HG03060 (cell line): ENCODE data around the gene NCLN.
"Not testable (repeated sequence)": the region's sequence is repeated elsewhere in the genome, so short reads cannot be mapped to it uniquely, and the experiment has no call there.

ENCODE experiments used
- ATAC-seq: cut with Tn5 transposase; IDR thresholded peaks from one replicate; pipeline ENCODE4 v1.9.1; 2021; ENCODE audit warnings: low read depth, moderate number of reproducible peaks; ENCODE audit not compliant: unreplicated experiment

Gene NCLN

GRCh38 chr19:3154957-3155736 is 30.6 kb upstream of the NCLN start:
- no peak for ATAC-seq

DNA sequence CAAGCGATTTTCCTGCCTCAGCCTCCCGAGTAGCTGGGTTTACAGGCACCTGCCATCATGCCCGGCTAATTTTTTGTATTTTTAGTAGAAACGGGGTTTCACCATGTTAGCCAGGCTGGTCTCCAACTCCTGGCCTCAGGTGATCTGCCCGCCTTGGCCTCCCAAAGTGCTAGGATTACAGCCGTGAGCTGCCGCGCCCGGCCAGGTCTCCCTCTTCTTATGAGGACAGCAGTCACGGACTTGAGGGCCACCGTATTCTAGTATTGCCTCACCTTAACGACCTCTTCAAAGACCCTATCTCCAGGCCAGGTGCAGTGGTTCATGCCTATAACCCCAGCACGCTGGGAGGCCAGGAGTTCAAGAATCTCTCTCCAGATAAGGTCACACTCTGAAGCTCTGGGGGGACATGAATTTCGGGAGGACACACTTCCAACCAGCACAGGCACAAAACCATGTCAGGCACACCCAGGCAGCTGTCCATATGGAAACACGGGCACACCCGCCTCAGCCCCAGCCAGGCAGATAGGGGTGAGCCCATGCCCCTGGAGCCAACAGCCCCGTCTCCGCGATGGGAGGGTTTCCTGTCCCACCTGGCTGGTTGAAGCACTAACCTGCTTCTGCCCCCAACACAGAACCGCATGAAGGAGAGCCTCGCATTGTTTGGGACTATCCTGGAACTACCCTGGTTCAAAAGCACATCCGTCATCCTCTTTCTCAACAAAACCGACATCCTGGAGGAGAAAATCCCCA is 28.5 kb upstream of the NCLN start:
- no peak for ATAC-seq

DNA sequence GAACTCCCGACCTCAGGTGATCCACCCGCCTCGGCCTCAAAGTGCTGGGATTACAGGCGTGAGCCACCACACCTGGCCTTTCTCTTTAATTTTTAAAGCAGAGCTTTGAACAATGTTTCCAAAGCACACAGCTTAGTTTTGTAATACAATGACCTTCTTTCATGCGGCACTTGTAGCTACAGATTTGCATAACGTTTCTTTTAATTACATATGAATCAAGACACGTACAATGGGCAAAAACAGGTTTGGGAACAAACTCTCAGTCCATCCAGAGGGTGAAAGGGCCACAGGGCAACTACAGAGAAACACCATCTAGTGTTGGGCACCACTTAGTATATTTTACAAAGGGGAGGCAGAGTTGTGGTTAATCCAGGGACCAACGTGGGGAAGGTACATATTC is 26.2 kb upstream of the NCLN start:
- no peak for ATAC-seq

DNA sequence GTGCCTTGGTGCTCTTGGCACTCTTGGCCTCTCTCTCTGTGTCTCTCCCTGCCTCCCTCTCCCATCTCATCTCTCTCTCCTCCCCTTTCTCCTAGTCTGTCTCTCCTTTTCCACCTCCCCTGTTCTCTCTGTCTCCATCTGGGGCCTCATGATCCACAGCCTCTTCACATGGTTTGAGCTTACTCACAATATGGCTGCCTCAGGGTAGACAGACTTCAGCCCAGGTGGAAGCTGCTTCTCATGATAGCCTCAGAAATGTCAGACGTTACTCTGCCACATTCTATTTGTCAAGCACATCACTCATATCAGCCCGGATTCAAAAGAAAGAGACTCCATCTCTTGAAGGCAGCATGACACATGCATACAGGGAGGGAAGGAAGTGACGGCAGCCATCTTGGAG is 25.5 kb upstream of the NCLN start:
- ATAC-seq, result no peak

DNA sequence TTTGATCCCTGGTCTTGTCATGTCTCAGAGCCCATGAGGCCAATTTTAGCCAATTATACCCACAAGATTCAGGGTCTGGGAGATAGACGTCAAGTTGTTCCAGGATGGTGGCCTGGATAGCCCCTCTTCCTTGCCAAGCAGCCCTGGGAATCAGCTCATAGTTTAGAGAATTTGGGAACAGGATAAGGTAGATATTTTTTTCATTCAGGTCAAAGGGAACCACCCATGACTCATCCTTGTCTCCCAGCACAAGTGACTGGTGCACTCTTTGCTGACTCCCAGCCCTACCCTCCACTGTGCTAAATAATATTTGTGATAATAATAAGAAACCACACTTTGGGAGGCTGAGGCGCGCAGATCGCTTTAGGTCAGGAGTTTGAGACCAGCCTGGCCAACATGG is 24.3 kb upstream of the NCLN start:
- ATAC-seq, result no peak

DNA sequence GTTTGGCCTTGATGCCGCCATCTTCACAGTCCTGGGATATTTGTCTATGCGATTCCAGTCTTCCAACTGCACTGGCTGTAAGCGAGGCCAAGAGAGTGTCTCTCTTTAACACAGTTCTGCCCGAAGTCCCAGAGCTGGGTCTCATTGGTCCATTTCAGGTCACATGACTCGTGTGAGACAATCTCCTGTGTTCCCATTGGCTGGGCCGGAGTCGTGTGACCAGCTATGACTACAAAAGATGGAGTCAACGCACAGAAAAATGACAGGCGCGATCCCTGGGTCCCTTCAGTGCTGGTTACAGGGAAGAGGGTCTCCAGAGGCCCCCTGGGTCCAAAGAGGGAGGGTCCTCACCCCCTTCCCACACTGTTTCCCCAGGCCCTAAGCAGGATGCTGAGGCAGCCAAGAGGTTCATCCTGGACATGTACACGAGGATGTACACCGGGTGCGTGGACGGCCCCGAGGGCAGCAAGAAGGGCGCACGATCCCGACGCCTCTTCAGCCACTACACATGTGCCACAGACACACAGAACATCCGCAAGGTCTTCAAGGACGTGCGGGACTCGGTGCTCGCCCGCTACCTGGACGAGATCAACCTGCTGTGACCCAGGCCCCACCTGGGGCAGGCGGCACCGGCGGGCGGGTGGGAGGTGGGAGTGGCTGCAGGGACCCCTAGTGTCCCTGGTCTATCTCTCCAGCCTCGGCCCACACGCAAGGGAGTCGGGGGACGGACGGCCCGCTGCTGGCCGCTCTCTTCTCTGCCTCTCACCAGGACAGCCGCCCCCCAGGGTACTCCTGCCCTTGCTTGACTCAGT is 23.1 kb upstream of the NCLN start:
- ATAC-seq, result no peak

GRCh38 chr19:3163230-3163886 is 22.4 kb upstream of the NCLN start:
- no peak for ATAC-seq

GRCh38 chr19:3163943-3164342 is 21.8 kb upstream of the NCLN start:
- ATAC-seq, result no peak

DNA sequence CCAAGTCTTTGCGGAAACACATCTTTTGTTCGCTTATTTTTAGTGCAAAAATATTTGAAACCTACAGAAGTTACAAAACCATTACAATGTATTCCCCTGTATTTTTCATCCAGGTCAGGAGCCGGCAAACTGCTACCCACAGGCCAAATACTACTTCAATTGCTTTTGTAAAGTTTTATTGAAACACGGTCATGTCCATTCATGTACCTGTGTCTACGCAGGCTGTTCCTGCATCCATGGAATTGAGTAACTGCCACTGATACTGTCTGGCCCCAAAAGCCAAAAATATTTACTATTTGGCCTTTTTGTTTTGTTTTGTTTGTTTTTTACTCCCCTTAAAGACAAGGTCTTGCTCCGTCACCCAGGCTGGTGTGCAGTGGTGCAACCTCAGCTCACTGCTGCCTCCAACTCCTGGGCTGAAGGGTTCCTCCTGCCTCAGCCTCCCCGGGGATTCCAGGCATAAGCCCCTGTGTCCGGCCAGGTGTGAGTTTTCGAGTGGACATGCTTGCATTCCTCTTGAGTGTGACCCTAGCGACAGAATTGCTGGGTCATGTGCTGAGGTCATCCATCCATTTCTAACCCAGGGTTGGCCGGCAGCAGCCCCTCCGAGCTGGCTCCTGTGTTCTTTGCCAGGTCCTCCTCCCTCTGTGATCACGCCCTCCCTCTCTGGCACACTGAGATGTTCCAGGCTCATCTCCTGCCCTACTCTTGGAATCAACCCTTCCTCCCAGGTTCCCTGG is 18.0 kb upstream of the NCLN start:
- no peak for ATAC-seq

- no peak for ATAC-seq
Observed at GRCh38 chr19:3171894-3172672, 13.6 kb upstream of the NCLN start.

GRCh38 chr19:3172673-3173000 is 13.1 kb upstream of the NCLN start:
- not testable (repeated sequence) for ATAC-seq

DNA sequence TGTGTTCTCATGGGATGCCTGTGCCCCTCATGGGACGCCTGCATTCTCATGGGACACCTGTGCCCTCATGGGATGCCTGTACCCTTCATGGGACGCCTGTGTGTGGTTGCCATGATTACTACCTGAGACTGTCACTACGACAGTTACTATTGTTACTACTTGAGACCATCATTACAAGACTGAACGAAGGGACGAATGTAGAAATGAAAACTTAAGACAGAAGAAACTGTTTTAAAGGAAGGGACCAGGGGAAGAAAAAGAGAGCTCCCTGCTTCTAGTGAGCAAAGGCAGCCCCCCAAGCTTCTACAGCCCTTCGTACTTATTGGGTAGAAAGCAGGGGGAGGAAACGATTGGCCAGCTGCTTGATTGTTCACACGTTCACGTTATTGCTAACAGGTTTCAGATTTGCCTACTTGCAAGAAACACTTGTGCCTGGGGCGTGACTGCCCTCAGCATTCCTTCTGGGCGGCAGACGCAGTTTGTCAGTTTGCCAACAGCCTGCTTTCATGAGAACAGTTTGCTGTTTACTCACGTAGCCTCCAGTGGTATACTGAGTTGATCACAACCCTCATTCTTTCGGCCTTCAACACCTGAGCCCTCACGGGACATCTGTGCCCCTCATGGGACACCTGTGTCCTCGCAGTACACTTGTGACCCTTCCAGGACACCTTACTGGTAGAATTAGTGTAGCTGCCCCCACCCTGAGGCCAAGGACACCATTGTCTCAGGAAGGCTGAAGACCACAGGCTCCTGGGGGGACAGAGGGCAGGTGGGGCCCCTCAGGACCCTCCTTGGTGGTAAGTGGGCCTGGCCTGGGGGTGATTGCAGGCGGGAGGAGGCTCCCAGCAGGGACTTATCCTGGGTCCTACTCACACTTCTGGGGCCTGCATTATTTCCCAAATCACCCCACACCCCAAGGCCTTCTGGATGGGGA is 9.7 kb upstream of the NCLN start:
- no peak for ATAC-seq

DNA sequence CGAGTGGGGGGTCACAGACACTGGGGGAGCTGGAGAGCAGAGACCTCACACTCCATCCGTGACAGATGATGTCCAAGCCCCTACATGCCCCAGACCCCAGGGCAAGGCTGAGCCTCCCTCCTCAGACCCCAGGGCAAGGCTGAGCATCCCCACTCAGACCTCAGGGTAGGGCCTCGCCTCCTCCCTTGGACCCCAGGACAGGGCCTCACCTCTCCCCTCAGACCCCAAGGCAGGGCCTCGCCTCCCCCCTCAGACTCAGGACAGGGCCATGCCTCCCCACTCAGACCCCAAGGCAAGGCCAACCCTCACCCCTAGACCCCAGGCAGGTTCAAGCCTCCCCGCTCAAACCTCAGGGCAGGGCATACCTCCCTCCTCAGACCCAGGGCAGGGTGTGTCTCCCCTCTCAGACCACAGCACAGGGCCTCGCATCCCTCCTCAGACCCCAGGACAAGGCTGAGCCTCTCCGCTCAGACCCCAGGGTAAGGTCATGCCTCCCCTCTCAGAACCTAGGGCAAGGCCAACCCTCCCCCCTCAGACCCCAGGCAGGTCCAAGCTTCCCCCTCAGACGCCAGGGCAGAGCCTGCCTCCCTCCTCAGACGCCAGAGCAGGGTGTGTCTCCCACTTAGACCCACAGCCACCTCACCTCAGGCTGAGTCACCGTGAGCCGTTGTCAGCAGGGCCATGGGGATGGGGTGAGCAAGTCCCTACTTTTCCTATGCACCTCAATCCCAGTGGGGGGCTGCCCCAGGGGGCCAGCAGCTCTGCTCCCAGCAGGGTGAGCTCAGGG is 8.8 kb upstream of the NCLN start:
- no peak for ATAC-seq

DNA sequence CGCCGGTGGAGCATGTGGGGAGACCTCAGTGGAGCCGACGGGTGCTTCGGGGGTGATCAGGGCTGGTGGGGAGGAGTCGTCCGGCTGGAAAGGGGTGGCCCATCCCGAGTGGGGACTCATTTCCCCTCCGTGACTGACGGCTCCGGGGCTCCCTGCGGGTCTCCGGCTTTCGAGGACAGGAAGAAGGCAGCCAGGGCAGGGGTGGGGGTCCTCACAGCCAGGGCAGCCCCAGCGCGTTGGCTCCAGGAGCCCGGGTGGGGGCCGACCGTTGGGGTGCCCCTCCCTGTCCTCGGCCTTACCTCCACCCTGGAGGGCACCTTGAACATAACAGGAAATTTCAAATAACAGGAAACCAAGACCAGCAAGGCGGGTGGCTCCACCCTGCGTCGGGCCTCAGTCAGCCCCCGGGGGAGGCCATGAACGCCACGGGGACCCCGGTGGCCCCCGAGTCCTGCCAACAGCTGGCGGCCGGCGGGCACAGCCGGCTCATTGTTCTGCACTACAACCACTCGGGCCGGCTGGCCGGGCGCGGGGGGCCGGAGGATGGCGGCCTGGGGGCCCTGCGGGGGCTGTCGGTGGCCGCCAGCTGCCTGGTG is 7.3 kb upstream of the NCLN start, which contains the start of gene S1PR4:
TSS of gene S1PR4 (plus strand) at position 393 of the 596 bp plus-strand sequence. CDS start at position 417, 24 bp downstream.
- ATAC-seq, result no peak

- ATAC-seq, result no peak
Observed at GRCh38 chr19:3178973-3179738, 6.6 kb upstream of the NCLN start.

GRCh38 chr19:3179739-3180293 is 5.9 kb upstream of the NCLN start:
- ATAC-seq, result no peak
